SK-N-SH treated with all-trans-retinoic acid at 6 μM for 48 hours (cell line): ENCODE data around the gene NID1.

ENCODE experiments used
- GLIS3 ChIP-seq: fragments of 250-450 bp; sonication (Bioruptor Pico); IDR thresholded peaks from 2 replicates; pipeline ENCODE4 v1.5.0; 2020; ENCODE audit warnings: mild to moderate bottlenecking, moderate library complexity
- TCF4 ChIP-seq: fragments of 250-450 bp; sonication (Bioruptor Pico); IDR thresholded peaks from 2 replicates; pipeline ENCODE4 v1.8.0; 2021; ENCODE audit warnings: mild to moderate bottlenecking, moderate library complexity, borderline replicate concordance
- TF ChIP-seq, protein P1 (sequence below): fragments of 250-450 bp; sonication (Bioruptor Pico); IDR thresholded peaks from 2 replicates; pipeline ENCODE4 v1.8.0; 2020; ENCODE audit warnings: mild to moderate bottlenecking, moderate library complexity, borderline replicate concordance

GRCh38 chr1:235979176-235979575 lies 85.7 kb downstream of the NID1 start:
- TF ChIP-seq, protein P1, sequence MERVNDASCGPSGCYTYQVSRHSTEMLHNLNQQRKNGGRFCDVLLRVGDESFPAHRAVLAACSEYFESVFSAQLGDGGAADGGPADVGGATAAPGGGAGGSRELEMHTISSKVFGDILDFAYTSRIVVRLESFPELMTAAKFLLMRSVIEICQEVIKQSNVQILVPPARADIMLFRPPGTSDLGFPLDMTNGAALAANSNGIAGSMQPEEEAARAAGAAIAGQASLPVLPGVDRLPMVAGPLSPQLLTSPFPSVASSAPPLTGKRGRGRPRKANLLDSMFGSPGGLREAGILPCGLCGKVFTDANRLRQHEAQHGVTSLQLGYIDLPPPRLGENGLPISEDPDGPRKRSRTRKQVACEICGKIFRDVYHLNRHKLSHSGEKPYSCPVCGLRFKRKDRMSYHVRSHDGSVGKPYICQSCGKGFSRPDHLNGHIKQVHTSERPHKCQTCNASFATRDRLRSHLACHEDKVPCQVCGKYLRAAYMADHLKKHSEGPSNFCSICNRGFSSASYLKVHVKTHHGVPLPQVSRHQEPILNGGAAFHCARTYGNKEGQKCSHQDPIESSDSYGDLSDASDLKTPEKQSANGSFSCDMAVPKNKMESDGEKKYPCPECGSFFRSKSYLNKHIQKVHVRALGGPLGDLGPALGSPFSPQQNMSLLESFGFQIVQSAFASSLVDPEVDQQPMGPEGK = no peak
- no peak for TF ChIP-seq TCF4 (CRISPR knock-in tag)
- TF ChIP-seq GLIS3 (CRISPR knock-in tag) = no peak
